ENCODE results near the gene MEAF6.

The MEAF6 gene

GRCh38 chr1:37484325-37485051 lies 30.1 kb downstream of the MEAF6 start:
- TF ChIP-seq POLR2A (IDR thresholded peaks at IDR 0.05; ENCODE audit: low read depth, low read length) = no peak
- DNase-seq (ENCODE audit: insufficient read length, low spot score) = no peak
- FAIRE-seq = no peak

DNA sequence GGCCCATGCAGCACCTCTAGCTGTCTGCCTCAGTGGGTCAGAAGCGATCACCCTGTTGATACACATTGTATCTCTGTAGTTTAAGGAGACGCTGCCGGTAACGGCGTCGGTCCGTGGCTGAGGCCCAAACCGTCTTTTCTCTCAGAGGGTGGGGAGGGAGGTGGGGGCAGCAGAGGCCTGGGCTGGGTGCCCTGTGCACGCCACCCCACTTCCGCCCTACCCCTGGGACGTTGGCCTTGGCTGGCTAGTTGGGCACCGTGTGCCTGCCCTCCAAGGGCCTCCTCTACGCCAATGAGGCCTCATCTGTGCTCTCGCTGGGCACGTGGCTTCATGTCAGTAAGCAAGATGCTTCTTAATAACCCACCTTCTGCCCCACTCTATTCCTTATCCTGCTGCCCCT lies 30.8 kb downstream of the MEAF6 start:
- TF ChIP-seq POLR2A (IDR thresholded peaks at IDR 0.05; ENCODE audit: low read depth, low read length) = no peak
- DNase-seq (ENCODE audit: insufficient read length, low spot score) (no peak), FAIRE-seq (no peak)

DNA sequence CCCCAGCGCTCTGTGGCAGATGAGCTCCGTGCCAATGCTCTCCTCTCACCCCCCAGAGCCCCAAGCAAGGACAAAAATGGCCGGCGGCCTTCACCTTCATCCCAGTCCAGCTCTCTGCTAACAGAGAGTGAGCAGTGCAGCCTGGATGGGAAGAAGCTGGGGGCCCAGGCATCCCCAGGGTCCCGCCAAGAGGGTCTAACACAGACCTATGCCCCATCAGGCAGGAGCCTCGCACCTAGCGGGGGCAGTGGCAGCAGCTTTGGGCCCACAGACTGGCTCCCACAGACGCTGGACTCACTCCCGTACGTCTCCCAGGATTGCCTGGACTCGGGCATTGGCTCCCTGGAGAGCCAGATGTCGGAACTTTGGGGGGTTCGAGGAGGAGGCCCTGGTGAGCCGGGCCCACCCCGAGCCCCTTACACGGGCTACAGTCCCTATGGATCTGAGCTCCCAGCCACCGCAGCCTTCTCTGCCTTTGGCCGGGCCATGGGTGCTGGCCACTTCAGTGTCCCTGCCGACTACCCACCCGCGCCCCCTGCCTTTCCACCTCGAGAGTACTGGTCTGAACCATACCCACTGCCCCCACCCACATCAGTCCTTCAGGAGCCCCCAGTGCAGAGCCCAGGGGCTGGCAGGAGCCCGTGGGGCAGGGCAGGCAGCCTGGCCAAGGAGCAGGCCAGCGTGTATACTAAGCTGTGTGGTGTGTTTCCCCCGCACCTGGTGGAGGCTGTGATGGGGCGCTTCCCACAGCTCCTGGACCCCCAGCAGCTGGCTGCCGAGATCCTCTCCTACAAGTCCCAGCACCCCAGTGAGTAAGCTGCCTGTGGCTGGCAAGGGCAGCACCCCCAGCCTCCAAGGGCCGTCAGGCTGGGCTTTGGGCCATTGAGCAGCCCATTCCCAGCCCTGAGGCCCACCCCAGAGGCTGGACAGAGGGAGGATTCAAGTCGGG lies 31.5 kb downstream of the MEAF6 start:
- DNase-seq (ENCODE audit: insufficient read length, low spot score) = no peak
- no peak for FAIRE-seq
- no peak for TF ChIP-seq POLR2A (IDR thresholded peaks at IDR 0.05; ENCODE audit: low read depth, low read length)

- no peak for TF ChIP-seq POLR2A (IDR thresholded peaks at IDR 0.05; ENCODE audit: low read depth, low read length)
- DNase-seq (ENCODE audit: insufficient read length, low spot score) = no peak
- no peak for FAIRE-seq
Measured at GRCh38 chr1:37482004-37482785, 32.4 kb downstream of the MEAF6 start.

GRCh38 chr1:37481289-37482003 lies 33.1 kb downstream of the MEAF6 start:
- FAIRE-seq = no peak
- no peak for TF ChIP-seq POLR2A (IDR thresholded peaks at IDR 0.05; ENCODE audit: low read depth, low read length)
- no peak for DNase-seq (ENCODE audit: insufficient read length, low spot score)

- no peak for FAIRE-seq
- TF ChIP-seq POLR2A (IDR thresholded peaks at IDR 0.05; ENCODE audit: low read depth, low read length) = no peak
- no peak for DNase-seq (ENCODE audit: insufficient read length, low spot score)
Measured at GRCh38 chr1:37480581-37481288, 33.8 kb downstream of the MEAF6 start.

DNA sequence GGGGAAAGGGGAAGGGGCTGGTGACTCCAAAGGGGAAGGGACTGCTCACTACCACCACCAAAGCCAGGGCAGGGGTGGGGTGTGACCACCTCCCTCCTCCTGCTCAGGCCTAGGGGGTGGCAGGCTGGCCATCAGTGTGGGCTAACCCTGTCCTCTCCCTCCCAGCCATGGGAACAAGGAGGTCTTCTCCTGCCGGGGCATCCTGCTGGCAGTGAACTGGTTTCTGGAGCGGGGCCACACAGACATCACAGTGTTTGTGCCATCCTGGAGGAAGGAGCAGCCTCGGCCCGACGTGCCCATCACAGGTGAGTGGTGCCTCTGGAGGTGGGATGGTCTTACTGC lies 34.5 kb downstream of the MEAF6 start:
- FAIRE-seq (no peak), DNase-seq (ENCODE audit: insufficient read length, low spot score) (no peak)

DNA sequence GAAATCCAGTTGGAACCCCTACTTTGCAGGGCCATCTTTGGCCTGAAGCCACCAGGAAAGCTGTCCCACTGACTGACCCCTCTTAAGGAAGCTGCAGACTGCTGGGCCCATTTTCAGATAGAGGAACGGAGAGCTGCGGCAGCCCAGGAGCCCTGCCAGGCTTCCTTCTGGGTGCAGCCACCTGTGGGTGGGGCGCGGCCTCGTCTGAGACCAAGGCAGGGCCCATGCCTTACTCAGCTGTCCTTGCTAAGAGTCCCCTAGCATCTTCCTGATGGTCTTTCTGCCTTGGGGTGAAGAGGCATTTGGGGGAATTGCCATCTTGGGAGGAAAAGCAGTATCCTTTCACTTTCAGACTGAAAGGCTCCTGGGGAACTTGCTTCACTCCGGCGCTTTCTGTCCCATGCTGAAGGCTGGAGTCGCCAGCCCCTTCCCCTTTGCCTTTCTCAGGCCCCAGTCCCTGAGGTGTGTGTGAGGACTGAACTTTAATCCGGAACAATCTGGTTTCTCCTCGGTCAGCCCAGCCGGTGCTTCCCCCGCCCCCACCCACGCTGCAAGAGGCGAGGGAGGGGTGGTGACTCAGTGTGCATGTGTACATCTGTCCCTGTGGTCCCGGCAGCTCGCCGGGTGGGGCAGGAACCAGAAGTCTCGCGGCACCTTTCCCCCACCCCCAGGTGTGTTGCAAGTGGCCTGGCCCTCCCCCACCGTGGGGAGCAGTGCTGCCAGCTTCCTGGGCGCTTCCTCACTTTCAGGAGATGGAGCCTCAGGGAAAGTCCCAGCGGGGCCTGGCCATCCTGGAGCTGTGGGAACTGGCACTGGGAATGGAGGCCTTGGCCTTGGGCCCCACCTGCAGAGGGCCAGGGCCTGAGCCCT lies 35.1 kb downstream of the MEAF6 start:
- TF ChIP-seq POLR2A (IDR thresholded peaks at IDR 0.05; ENCODE audit: low read depth, low read length) = no peak
- DNase-seq (ENCODE audit: insufficient read length, low spot score) = peak; percentile 84
- FAIRE-seq = no peak

More for the DNA sequence above, 34.5 kb downstream of the MEAF6 start:
- TF ChIP-seq POLR2A (IDR thresholded peaks at IDR 0.05; ENCODE audit: low read depth, low read length) = no peak

DNA sequence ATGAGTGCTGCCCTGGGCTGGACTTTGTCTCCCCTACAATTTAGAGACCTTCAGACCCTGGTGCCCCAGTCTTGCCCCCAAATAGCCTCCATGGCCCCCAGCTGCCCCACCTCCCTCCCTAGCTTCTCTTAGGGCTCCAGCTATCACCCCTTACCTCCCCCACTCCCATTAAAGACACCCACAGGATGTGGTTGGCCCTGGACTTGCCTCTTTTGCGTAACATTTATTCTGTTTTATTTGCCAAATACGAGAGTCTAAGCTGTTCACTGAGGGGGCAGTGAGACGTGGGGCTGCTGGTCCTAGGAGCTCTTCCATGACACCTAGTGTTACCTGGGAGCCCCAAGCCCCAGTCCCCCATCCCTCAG lies 35.7 kb downstream of the MEAF6 start:
- DNase-seq (ENCODE audit: insufficient read length, low spot score) = no peak
- no peak for FAIRE-seq
- TF ChIP-seq POLR2A (IDR thresholded peaks at IDR 0.05; ENCODE audit: low read depth, low read length) = no peak

GRCh38 chr1:37478451-37478881 lies 36.1 kb downstream of the MEAF6 start:
- no peak for TF ChIP-seq POLR2A (IDR thresholded peaks at IDR 0.05; ENCODE audit: low read depth, low read length)
- DNase-seq (ENCODE audit: insufficient read length, low spot score) (no peak), FAIRE-seq (no peak)

GRCh38 chr1:37477946-37478345 lies 36.6 kb downstream of the MEAF6 start:
- TF ChIP-seq POLR2A (IDR thresholded peaks at IDR 0.05; ENCODE audit: low read depth, low read length) = no peak
- DNase-seq (ENCODE audit: insufficient read length, low spot score) (no peak), FAIRE-seq (no peak)
